GM21528 (cell line): ENCODE measurements around the gene TAL1.

Experiments
- ATAC-seq: cut with Tn5 transposase; IDR thresholded peaks from one replicate; pipeline ENCODE4 v1.9.1; 2021; ENCODE audit warnings: mild to moderate bottlenecking, moderate library complexity; ENCODE audit not compliant: unreplicated experiment, low FRiP score

Gene TAL1

GRCh38 chr1:47229886-47230691 is 1.9 kb downstream of the TAL1 start:
- ATAC-seq, result no peak

- no peak for ATAC-seq
Measured at GRCh38 chr1:47229031-47229885, 2.8 kb downstream of the TAL1 start.

- no peak for ATAC-seq
Measured at GRCh38 chr1:47228644-47229030, 3.4 kb downstream of the TAL1 start.

GRCh38 chr1:47227341-47228232 is 4.4 kb downstream of the TAL1 start:
- no peak for ATAC-seq

- no peak for ATAC-seq
Measured at GRCh38 chr1:47226839-47227215, 5.2 kb downstream of the TAL1 start.

GRCh38 chr1:47226121-47226838 is 5.7 kb downstream of the TAL1 start:
- ATAC-seq, result no peak

GRCh38 chr1:47225430-47226100 is 6.5 kb downstream of the TAL1 start:
- no peak for ATAC-seq

GRCh38 chr1:47224676-47225399 is 7.2 kb downstream of the TAL1 start:
- ATAC-seq, result no peak

GRCh38 chr1:47223921-47224675 is 7.9 kb downstream of the TAL1 start:
- no peak for ATAC-seq

GRCh38 chr1:47223174-47223920 is 8.7 kb downstream of the TAL1 start:
- no peak for ATAC-seq

GRCh38 chr1:47222476-47222875 is 9.5 kb downstream of the TAL1 start:
- ATAC-seq, result no peak

GRCh38 chr1:47219590-47220220 is 12.3 kb downstream of the TAL1 start:
- no peak for ATAC-seq

GRCh38 chr1:47219001-47219400 is 13.0 kb downstream of the TAL1 start:
- no peak for ATAC-seq

- no peak for ATAC-seq
Measured at GRCh38 chr1:47216278-47217059, 15.6 kb downstream of the TAL1 start.

GRCh38 chr1:47215713-47216112 is 16.3 kb downstream of the TAL1 start:
- no peak for ATAC-seq

- no peak for ATAC-seq
Measured at GRCh38 chr1:47214549-47214948, 17.5 kb downstream of the TAL1 start.
